A549 (cell line): ENCODE results near the gene CREM. TPM values are rescaled to one million over a fixed set of nuclear protein-coding genes. Genes with fewer than 3 reads are reported as not detected.
A peak's percentile ranks its signal among the peaks of the same experiment; 100 is the strongest.

ENCODE experiments used
- ATAC-seq, 2 experiments: fragments of 200-7000 bp in 1 of 2; fragments of >200 bp in 1 of 2; cut with Nextera tagmentation in 1 of 2; cut with Tn5 transposase in 1 of 2; 3 replicates each; pipeline versions ENCODE4 v1.8.0 to v1.9.1; 2018 to 2020; ENCODE audit warnings: mild to moderate bottlenecking in 1 of 2, moderate library complexity in 1 of 2
- CTCF ChIA-PET: fragments of 300-600 bp; sonication (Branson Sonifier 250); formaldehyde crosslinking; extraction: SDS; loops from one replicate; lab custom pipeline; 2021; ENCODE audit warnings: antibody characterized with exemption, inconsistent platforms; lab: Yijun Ruan, JAX
- POLR2A ChIA-PET: fragments of 350-600 bp; formaldehyde crosslinking; extraction: SDS; loops from one replicate; lab custom pipeline; 2021; ENCODE audit warnings: antibody characterized with exemption, inconsistent platforms; lab: Yijun Ruan, JAX
- DNase-seq, 2 experiments: peaks; one replicate each; pipeline versions ENCODE4 v3.0.0 to v3.0.0-alpha.2; 2011 to 2016; ENCODE audit warnings: low read depth in 1 of 2, low spot score in 1 of 2
- FAIRE-seq: peaks from 2 replicates; lab custom pipeline; 2011; peaks lifted over from hg19 to GRCh38; lab: Jason Lieb, UNC
- H3K27ac ChIP-seq, 2 experiments: fragments of >200 bp; sonication (Bioruptor Twin); formaldehyde crosslinking; 3 replicates each; pipeline ENCODE4 v1.5.1; 2016 to 2017
- H3K4me1 ChIP-seq: fragments of >200 bp; sonication (Bioruptor Twin); formaldehyde crosslinking; 3 replicates; pipeline ENCODE4 v1.6.1; 2016
- H3K4me2 ChIP-seq: fragments of >200 bp; sonication (Bioruptor Twin); formaldehyde crosslinking; 3 replicates; pipeline ENCODE4 v1.6.1; 2016
- H3K4me3 ChIP-seq: fragments of >200 bp; sonication (Bioruptor Twin); formaldehyde crosslinking; 3 replicates; pipeline ENCODE4 v1.5.1; 2016
- H3K9me3 ChIP-seq: fragments of >200 bp; sonication (Bioruptor Twin); formaldehyde crosslinking; 3 replicates; pipeline ENCODE4 v1.6.1; 2016
- BHLHE40 ChIP-seq: IDR thresholded peaks from 2 replicates; pipeline ENCODE4 v1.6.1; 2012; ENCODE audit warnings: low read depth, low read length, inconsistent platforms
- CBX2 ChIP-seq: fragments of 200-600 bp; sonication (generic); IDR thresholded peaks from 2 replicates; pipeline ENCODE4 v1.6.1; 2016; ENCODE audit warnings: low read depth, mild to moderate bottlenecking, borderline replicate concordance
- CHD2 ChIP-seq: fragments of 150-350 bp; IDR thresholded peaks from 2 replicates; pipeline ENCODE4 v1.6.1; 2014; ENCODE audit warnings: low read length; ENCODE audit not compliant: partially characterized antibody
- EHMT2 ChIP-seq: fragments of 200-600 bp; sonication (generic); IDR thresholded peaks from 2 replicates; pipeline ENCODE4 v1.6.1; 2016; ENCODE audit warnings: antibody characterized with exemption, low read depth, mild to moderate bottlenecking, moderate library complexity
- ELK1 ChIP-seq: fragments of 150-350 bp; IDR thresholded peaks from 2 replicates; pipeline ENCODE4 v1.6.1; 2014; ENCODE audit warnings: low read depth, mild to moderate bottlenecking, low read length
- ESRRA ChIP-seq: fragments of 150-350 bp; IDR thresholded peaks from 2 replicates; pipeline ENCODE4 v1.6.1; 2014; ENCODE audit warnings: mild to moderate bottlenecking, low read length, borderline replicate concordance
- FOXS1 ChIP-seq: fragments of 250-450 bp; sonication (Bioruptor Pico); IDR thresholded peaks from 2 replicates; pipeline ENCODE4 v1.5.0; 2020; ENCODE audit warnings: mild to moderate bottlenecking, moderate library complexity
- GATA3 ChIP-seq: IDR thresholded peaks from 2 replicates; pipeline ENCODE4 v1.6.1; 2012; ENCODE audit warnings: borderline replicate concordance
- JUN ChIP-seq, 2 experiments: fragments of >200 bp; sonication (Bioruptor Twin); formaldehyde crosslinking; IDR thresholded peaks; 2 replicates in 1 of 2; 3 replicates in 1 of 2; pipeline ENCODE4 v1.6.1; 2016 to 2017
- KDM1A ChIP-seq: fragments of 200-600 bp; sonication (generic); IDR thresholded peaks from 2 replicates; pipeline ENCODE4 v1.6.1; 2016; ENCODE audit warnings: low read depth, mild to moderate bottlenecking
- KDM5A ChIP-seq: fragments of 200-600 bp; sonication (generic); IDR thresholded peaks from 2 replicates; pipeline ENCODE4 v1.6.1; 2016; ENCODE audit warnings: antibody characterized with exemption, mild to moderate bottlenecking
- MAFK ChIP-seq: fragments of 450-650 bp; IDR thresholded peaks from 2 replicates; pipeline ENCODE4 v1.6.1; 2014; ENCODE audit not compliant: partially characterized antibody
- NFE2L2 ChIP-seq: fragments of 150-350 bp; conservative IDR thresholded peaks from 2 replicates; pipeline ENCODE4 v1.6.1; 2014; ENCODE audit warnings: low read length
- POLR2AphosphoS2 ChIP-seq: conservative IDR thresholded peaks from 2 replicates; pipeline ENCODE4 v1.6.1; 2012; ENCODE audit warnings: low read length, improper control_type of control experiment, inconsistent platforms
- RCOR1 ChIP-seq: fragments of 150-350 bp; IDR thresholded peaks from 2 replicates; pipeline ENCODE4 v1.6.1; 2014; ENCODE audit warnings: antibody characterized with exemption, low read length, low read depth
- TFCP2L1 ChIP-seq: fragments of 250-450 bp; sonication (Bioruptor Pico); IDR thresholded peaks from 2 replicates; pipeline ENCODE4 v1.5.0; 2021; ENCODE audit warnings: mild to moderate bottlenecking
- ZC3H11A ChIP-seq: fragments of 450-650 bp; IDR thresholded peaks from 2 replicates; pipeline ENCODE4 v1.6.1; 2014; ENCODE audit warnings: antibody characterized with exemption, mild to moderate bottlenecking
- ZFP36 ChIP-seq: fragments of 450-650 bp; IDR thresholded peaks from 2 replicates; pipeline ENCODE4 v1.6.1; 2014; ENCODE audit warnings: borderline replicate concordance; ENCODE audit not compliant: partially characterized antibody
- ZSCAN20 ChIP-seq: fragments of 250-450 bp; sonication (Bioruptor Pico); IDR thresholded peaks from 2 replicates; pipeline ENCODE4 v1.8.0; 2022; ENCODE audit warnings: mild to moderate bottlenecking, moderate library complexity
- WGBS: methylation state at CpG from one replicate; pipeline ENCODE4 v1.1.6; 2017; ENCODE audit errors: missing lambda C conversion rate; 5-methylcytosine and 5-hydroxymethylcytosine counted together
- polyA plus RNA-seq, 4 experiments: library from polyadenylated mRNA; depleted of rRNA in 3 of 4; stranded (reverse); fragments of >200 nt; fragmentation: RNase III in 1 of 4; extraction: RNeasy Plus Mini Kit Qiagen cat#74134 plus additional on column Dnase treatment in 1 of 4; gene quantifications; 2 replicates in 3 of 4; 3 replicates in 1 of 4; pipeline ENCODE4 v1.2.3, GENCODE V29; 2011 to 2017
- TF ChIP-seq, protein P1 (sequence below): fragments of 450-650 bp; IDR thresholded peaks from 2 replicates; pipeline ENCODE4 v1.6.1; 2014; ENCODE audit warnings: antibody characterized with exemption

The CREM gene
- polyA plus RNA-seq, 2 of the 4 experiments (the other 2 are of a cell fraction), result 53.3 to 112 TPM

GRCh38 chr10:35092851-35093250, 33.8 kb upstream of the CREM start:
- peaks cover 13% of the 10 kb centered on the region; the same call in 2 of the 3 replicates for H3K4me1 ChIP-seq
- POLR2A ChIA-PET, result no interaction called here
- WGBS, result 20% methylated on average over 1 of the region's 1 CpG
- peak in 1 of 2 experiments; percentile 30 for DNase-seq
- H3K4me3 ChIP-seq, result no peak overlapping the region
- H3K27ac ChIP-seq, result no peak overlapping the region
- no peak for TF ChIP-seq NFE2L2
- no peak for TF ChIP-seq ESRRA
- TF ChIP-seq EHMT2, result no peak
- TF ChIP-seq FOXS1 (CRISPR knock-in tag), result no peak
- no peak for TF ChIP-seq ELK1
- TF ChIP-seq, protein P1, sequence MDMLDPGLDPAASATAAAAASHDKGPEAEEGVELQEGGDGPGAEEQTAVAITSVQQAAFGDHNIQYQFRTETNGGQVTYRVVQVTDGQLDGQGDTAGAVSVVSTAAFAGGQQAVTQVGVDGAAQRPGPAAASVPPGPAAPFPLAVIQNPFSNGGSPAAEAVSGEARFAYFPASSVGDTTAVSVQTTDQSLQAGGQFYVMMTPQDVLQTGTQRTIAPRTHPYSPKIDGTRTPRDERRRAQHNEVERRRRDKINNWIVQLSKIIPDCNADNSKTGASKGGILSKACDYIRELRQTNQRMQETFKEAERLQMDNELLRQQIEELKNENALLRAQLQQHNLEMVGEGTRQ, result no peak
- TF ChIP-seq KDM1A, result no peak
- no peak for TF ChIP-seq POLR2AphosphoS2
- TF ChIP-seq RCOR1, result no peak
- TF ChIP-seq, all 56 proteins: peak for 0
- no peak for FAIRE-seq
- Histone ChIP-seq H3K4me2 (no peak overlapping the region), H3K9me3 (peaks cover 12% of the 10 kb centered on the region)
- ATAC-seq, result no peak
- CTCF ChIA-PET, result interaction anchor here (1.9 kb wide), 1 partner anchor 27 kb away, joined by 7 read pairs; no protein-coding TSS in a partner anchor

- TF ChIP-seq ZFP36 (no peak), KDM5A (no peak), CBX2 (no peak), ZC3H11A (no peak), RCOR1 (no peak), MAFK (no peak), JUN (IDR thresholded peaks at IDR 0.05) (no peak), TFCP2L1 (no peak), ELK1 (no peak), GATA3 (no peak), ZSCAN20 (CRISPR knock-in tag) (no peak), NFE2L2 (no peak), CHD2 (no peak)
- no peaks in the 10 kb centered on the region for H3K4me1 ChIP-seq
- no peak overlapping the region for H3K4me3 ChIP-seq
- FAIRE-seq, result no peak
- no peak overlapping the region for H3K4me2 ChIP-seq
- peaks cover 12% of the 10 kb centered on the region for H3K9me3 ChIP-seq
- 57% methylated on average over 2 of the region's 2 CpGs for WGBS
- ChIA-PET POLR2A (no interaction called here), CTCF (interaction anchor here (0.9 to 1.3 kb wide), 2 partner anchors 24 kb away, joined by 3 read pairs; no protein-coding TSS in a partner anchor)
- no peak overlapping the region for H3K27ac ChIP-seq
- ATAC-seq, result no peak
- no peak for DNase-seq
These were observed 30.3 kb upstream of the CREM start for GRCh38 chr10:35096312-35096711.

- Histone ChIP-seq H3K4me2 (no peak overlapping the region), H3K27ac (no peak overlapping the region), H3K4me3 (no peak overlapping the region), H3K9me3 (peaks cover 11% of the 10 kb centered on the region), H3K4me1 (no peaks in the 10 kb centered on the region)
- WGBS, result 33% methylated on average over 1 of the region's 1 CpG
- no peak for FAIRE-seq
- CTCF ChIA-PET, result interaction anchor here (1.3 kb wide), 1 partner anchor 22 kb away, joined by 4 read pairs; no protein-coding TSS in a partner anchor
- DNase-seq, result no peak
- no peak for TF ChIP-seq ESRRA
- no peak for TF ChIP-seq CBX2
- no peak for TF ChIP-seq BHLHE40
- TF ChIP-seq, protein P1, result no peak
- TF ChIP-seq MAFK, result no peak
- TF ChIP-seq FOXS1 (CRISPR knock-in tag), result no peak
- no peak for ATAC-seq
- POLR2A ChIA-PET, result no interaction called here
These were observed 29.1 kb upstream of the CREM start for GRCh38 chr10:35097510-35097909.
